ENCODE data around the gene ARHGAP6.

Gene ARHGAP6

GRCh38 chrX:11430271-11430670, 235.4 kb downstream of the ARHGAP6 start:
- H3K27ac ChIP-seq, result no peak overlapping the region
- no peaks in the 10 kb centered on the region for H3K9me3 ChIP-seq (ENCODE audit: low read depth, low read length)
- no peak for DNase-seq (ENCODE audit: low read depth, low spot score)
- no peak overlapping the region for H3K9ac ChIP-seq (ENCODE audit: insufficient read length)
- no peak overlapping the region for H3K4me3 ChIP-seq
- no peak for TF ChIP-seq EZH2 (IDR thresholded peaks at IDR 0.05)
- TF ChIP-seq POLR2AphosphoS5 (IDR thresholded peaks at IDR 0.05; ENCODE audit: borderline replicate concordance, low read depth, low read length), result no peak
- H3K36me3 ChIP-seq (ENCODE audit: insufficient read depth, low read length), result no peaks in the 10 kb centered on the region

- no peak overlapping the region for H3K27ac ChIP-seq
Measured at GRCh38 chrX:11429538-11430085, 236.1 kb downstream of the ARHGAP6 start.

GRCh38 chrX:11427453-11428071, 238.2 kb downstream of the ARHGAP6 start:
- Histone ChIP-seq H3K4me3 (no peak overlapping the region), H3K27ac (no peak overlapping the region), H3K36me3 (ENCODE audit: insufficient read depth, low read length) (no peaks in the 10 kb centered on the region), H3K9ac (ENCODE audit: insufficient read length) (no peak overlapping the region), H3K9me3 (ENCODE audit: low read depth, low read length) (no peaks in the 10 kb centered on the region)
- TF ChIP-seq FOXP2 (optimal IDR thresholded peaks at IDR 0.05; ENCODE audit: control extremely low read depth, extremely low read length, insufficient read depth), result no peak
- no peak for TF ChIP-seq POLR2AphosphoS5 (IDR thresholded peaks at IDR 0.05; ENCODE audit: borderline replicate concordance, low read depth, low read length)
- TF ChIP-seq EZH2 (IDR thresholded peaks at IDR 0.05), result no peak
- no peak for DNase-seq (ENCODE audit: low read depth, low spot score)

More at GRCh38 chrX:11429538-11430085, 236.1 kb downstream of the ARHGAP6 start:
- H3K36me3 ChIP-seq (ENCODE audit: insufficient read depth, low read length), result no peaks in the 10 kb centered on the region
- no peaks in the 10 kb centered on the region for H3K9me3 ChIP-seq (ENCODE audit: low read depth, low read length)
- no peak overlapping the region for H3K4me3 ChIP-seq
- no peak for DNase-seq (ENCODE audit: low read depth, low spot score)
- TF ChIP-seq EZH2 (IDR thresholded peaks at IDR 0.05), result no peak
- TF ChIP-seq POLR2AphosphoS5 (IDR thresholded peaks at IDR 0.05; ENCODE audit: borderline replicate concordance, low read depth, low read length), result no peak
- no peak for TF ChIP-seq FOXP2 (optimal IDR thresholded peaks at IDR 0.05; ENCODE audit: control extremely low read depth, extremely low read length, insufficient read depth)
- no peak overlapping the region for H3K9ac ChIP-seq (ENCODE audit: insufficient read length)

DNA sequence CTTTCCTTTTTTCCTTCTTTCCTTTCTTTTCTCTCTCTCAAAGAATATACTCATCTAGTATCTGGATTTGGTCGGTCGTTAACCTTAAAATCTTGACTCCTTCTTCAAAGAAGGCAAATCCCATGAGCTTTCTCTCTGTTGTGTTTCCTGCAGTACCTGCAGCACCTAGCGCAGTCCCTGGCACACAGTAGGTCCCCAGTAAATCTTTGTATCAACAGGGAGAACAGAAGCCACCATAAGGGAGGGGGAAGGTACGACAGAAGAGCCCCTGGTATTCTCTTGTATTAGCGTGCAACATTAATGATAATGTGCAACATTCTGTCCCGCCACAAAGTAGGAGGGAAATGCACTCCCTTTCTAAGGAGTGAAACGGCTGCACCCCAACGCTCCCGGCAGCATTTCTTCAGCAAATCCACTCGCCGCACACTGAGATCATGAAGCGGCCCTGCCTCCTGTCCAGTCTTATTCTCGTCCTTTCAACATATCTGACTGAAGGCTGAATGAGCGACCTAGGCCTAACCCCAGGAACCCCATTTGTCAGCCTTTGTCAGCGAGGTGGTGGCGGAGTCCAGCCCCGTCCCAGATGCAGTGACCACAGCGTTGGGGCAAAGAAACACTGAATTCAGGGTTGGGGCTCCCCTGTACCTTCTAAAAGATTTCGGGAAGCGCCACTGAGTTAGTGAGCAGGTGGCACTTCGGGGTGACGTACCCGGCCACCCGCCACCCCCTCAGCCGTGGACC, 238.8 kb downstream of the ARHGAP6 start:
- H3K4me3 ChIP-seq, result no peak overlapping the region
- H3K27ac ChIP-seq, result no peak overlapping the region
- H3K9ac ChIP-seq (ENCODE audit: insufficient read length), result no peak overlapping the region
- TF ChIP-seq EZH2 (IDR thresholded peaks at IDR 0.05), result no peak
- no peak for TF ChIP-seq FOXP2 (optimal IDR thresholded peaks at IDR 0.05; ENCODE audit: control extremely low read depth, extremely low read length, insufficient read depth)
- TF ChIP-seq POLR2AphosphoS5 (IDR thresholded peaks at IDR 0.05; ENCODE audit: borderline replicate concordance, low read depth, low read length), result no peak
- DNase-seq (ENCODE audit: low read depth, low spot score), result no peak
- no peaks in the 10 kb centered on the region for H3K36me3 ChIP-seq (ENCODE audit: insufficient read depth, low read length)
- no peaks in the 10 kb centered on the region for H3K9me3 ChIP-seq (ENCODE audit: low read depth, low read length)

DNA sequence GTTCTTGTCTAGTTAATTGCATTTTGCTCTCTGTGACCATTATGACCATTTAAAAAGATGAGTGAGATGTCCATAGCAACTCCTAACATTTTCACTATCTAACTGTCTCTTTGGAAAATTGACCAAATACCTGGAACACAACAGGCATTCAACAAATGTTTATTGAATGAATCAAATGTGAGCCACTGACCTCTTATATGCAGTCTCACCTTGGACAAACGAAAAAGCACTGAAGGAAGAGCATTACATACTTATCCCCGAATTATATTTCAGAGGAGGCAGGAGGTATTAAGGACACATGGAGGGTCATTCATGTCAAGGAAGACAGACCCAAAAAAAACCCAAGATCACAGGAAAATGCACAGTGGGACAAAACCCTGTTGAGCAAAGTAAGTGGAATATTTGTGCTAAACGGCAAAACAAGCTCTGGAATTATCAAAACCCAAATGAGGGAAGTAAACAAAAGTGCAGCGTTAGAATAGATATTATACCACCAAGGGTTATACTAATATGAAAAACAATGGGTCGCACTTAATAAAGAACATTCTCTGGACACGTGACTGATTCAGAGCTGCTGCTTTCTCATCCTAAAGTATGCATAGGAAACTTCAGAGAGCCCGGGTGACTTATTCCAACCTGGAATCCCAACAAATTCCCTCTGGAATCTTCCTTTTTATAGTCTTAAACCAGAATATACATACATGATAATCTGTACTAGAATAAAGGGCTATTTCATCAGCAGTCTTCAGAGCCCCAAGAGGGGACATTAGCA, 240.6 kb downstream of the ARHGAP6 start:
- H3K9me3 ChIP-seq (ENCODE audit: low read depth, low read length), result no peaks in the 10 kb centered on the region
- no peak overlapping the region for H3K9ac ChIP-seq (ENCODE audit: insufficient read length)
- H3K27ac ChIP-seq, result no peak overlapping the region
- no peak for DNase-seq (ENCODE audit: low read depth, low spot score)
- TF ChIP-seq FOXP2 (optimal IDR thresholded peaks at IDR 0.05; ENCODE audit: control extremely low read depth, extremely low read length, insufficient read depth), result no peak
- TF ChIP-seq EZH2 (IDR thresholded peaks at IDR 0.05), result no peak
- no peaks in the 10 kb centered on the region for H3K36me3 ChIP-seq (ENCODE audit: insufficient read depth, low read length)
- H3K4me3 ChIP-seq, result no peak overlapping the region

GRCh38 chrX:11423949-11424348, 241.8 kb downstream of the ARHGAP6 start:
- Histone ChIP-seq H3K9ac (ENCODE audit: insufficient read length) (no peak overlapping the region), H3K27ac (no peak overlapping the region), H3K4me3 (no peak overlapping the region), H3K36me3 (ENCODE audit: insufficient read depth, low read length) (no peaks in the 10 kb centered on the region), H3K9me3 (ENCODE audit: low read depth, low read length) (no peaks in the 10 kb centered on the region)
- TF ChIP-seq EZH2 (IDR thresholded peaks at IDR 0.05) (no peak), POLR2AphosphoS5 (IDR thresholded peaks at IDR 0.05; ENCODE audit: borderline replicate concordance, low read depth, low read length) (no peak), FOXP2 (optimal IDR thresholded peaks at IDR 0.05; ENCODE audit: control extremely low read depth, extremely low read length, insufficient read depth) (no peak)
- no peak for DNase-seq (ENCODE audit: low read depth, low spot score)

GRCh38 chrX:11423362-11423818, 242.3 kb downstream of the ARHGAP6 start:
- DNase-seq (ENCODE audit: low read depth, low spot score), result no peak
- Histone ChIP-seq H3K9ac (ENCODE audit: insufficient read length) (no peak overlapping the region), H3K9me3 (ENCODE audit: low read depth, low read length) (no peaks in the 10 kb centered on the region), H3K36me3 (ENCODE audit: insufficient read depth, low read length) (no peaks in the 10 kb centered on the region), H3K4me3 (no peak overlapping the region), H3K27ac (no peak overlapping the region)
- TF ChIP-seq FOXP2 (optimal IDR thresholded peaks at IDR 0.05; ENCODE audit: control extremely low read depth, extremely low read length, insufficient read depth), result no peak
- no peak for TF ChIP-seq EZH2 (IDR thresholded peaks at IDR 0.05)
- no peak for TF ChIP-seq POLR2AphosphoS5 (IDR thresholded peaks at IDR 0.05; ENCODE audit: borderline replicate concordance, low read depth, low read length)

DNA sequence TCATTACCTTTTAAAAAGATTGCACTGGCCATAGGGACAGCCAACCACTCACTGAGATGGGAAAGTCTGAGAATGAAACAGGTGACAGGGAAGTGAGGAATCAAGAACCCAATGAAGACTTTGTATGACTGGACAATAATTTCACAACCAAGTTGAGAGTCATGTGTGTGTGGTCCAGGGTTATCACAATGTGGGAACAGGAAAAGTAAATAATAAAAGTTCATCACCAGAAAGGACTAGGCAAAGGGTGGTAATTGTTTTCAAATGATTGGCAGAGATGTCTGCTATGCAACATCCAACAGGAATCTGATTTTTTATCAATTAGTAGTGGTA, 243.2 kb downstream of the ARHGAP6 start:
- DNase-seq (ENCODE audit: low read depth, low spot score), result no peak
- Histone ChIP-seq H3K36me3 (ENCODE audit: insufficient read depth, low read length) (no peaks in the 10 kb centered on the region), H3K9ac (ENCODE audit: insufficient read length) (no peak overlapping the region), H3K4me3 (no peak overlapping the region), H3K9me3 (ENCODE audit: low read depth, low read length) (no peaks in the 10 kb centered on the region), H3K27ac (no peak overlapping the region)
- TF ChIP-seq EZH2 (IDR thresholded peaks at IDR 0.05) (no peak), FOXP2 (optimal IDR thresholded peaks at IDR 0.05; ENCODE audit: control extremely low read depth, extremely low read length, insufficient read depth) (no peak), POLR2AphosphoS5 (IDR thresholded peaks at IDR 0.05; ENCODE audit: borderline replicate concordance, low read depth, low read length) (no peak)

Data from SK-N-MC (cell line).